Mesodermal cell (in vitro differentiated cells): ENCODE measurements around the gene PIAS4.
"Not testable (repeated sequence)": the region's sequence is repeated elsewhere in the genome, so short reads cannot be mapped to it uniquely, and the experiment has no call there.

ENCODE experiments used
- H3K27ac ChIP-seq: 2 replicates; pipeline ENCODE4 v1.7.0; 2013; ENCODE audit warnings: mild to moderate bottlenecking, low read depth, low read length, moderate library complexity; ENCODE audit not compliant: severe bottlenecking
- H3K36me3 ChIP-seq: 2 replicates; pipeline ENCODE4 v1.7.1; 2013; ENCODE audit warnings: mild to moderate bottlenecking, low read length, moderate library complexity; ENCODE audit not compliant: control insufficient read depth, insufficient read depth
- H3K4me1 ChIP-seq: one replicate; pipeline ENCODE4 v1.7.1; 2013; ENCODE audit warnings: mild to moderate bottlenecking, low read length; ENCODE audit not compliant: insufficient read depth, control insufficient read depth, poor library complexity, severe bottlenecking
- H3K4me3 ChIP-seq: 2 replicates; pipeline ENCODE4 v1.7.0; 2013; ENCODE audit warnings: low read length, control low read depth, mild to moderate bottlenecking; ENCODE audit not compliant: insufficient read depth, poor library complexity, severe bottlenecking; ENCODE audit errors: extremely low read depth
- H3K9me3 ChIP-seq: 2 replicates; pipeline ENCODE4 v1.7.1; 2013; ENCODE audit warnings: mild to moderate bottlenecking, low read length, moderate library complexity; ENCODE audit not compliant: control insufficient read depth
- WGBS, 2 experiments: methylation state at CpG; one replicate each; pipeline ENCODE4 v1.1.5; 2013; ENCODE audit warnings: missing lambda C conversion rate in 2 of 2; ENCODE audit not compliant: insufficient coverage in 2 of 2; 5-methylcytosine and 5-hydroxymethylcytosine counted together

Gene PIAS4

DNA sequence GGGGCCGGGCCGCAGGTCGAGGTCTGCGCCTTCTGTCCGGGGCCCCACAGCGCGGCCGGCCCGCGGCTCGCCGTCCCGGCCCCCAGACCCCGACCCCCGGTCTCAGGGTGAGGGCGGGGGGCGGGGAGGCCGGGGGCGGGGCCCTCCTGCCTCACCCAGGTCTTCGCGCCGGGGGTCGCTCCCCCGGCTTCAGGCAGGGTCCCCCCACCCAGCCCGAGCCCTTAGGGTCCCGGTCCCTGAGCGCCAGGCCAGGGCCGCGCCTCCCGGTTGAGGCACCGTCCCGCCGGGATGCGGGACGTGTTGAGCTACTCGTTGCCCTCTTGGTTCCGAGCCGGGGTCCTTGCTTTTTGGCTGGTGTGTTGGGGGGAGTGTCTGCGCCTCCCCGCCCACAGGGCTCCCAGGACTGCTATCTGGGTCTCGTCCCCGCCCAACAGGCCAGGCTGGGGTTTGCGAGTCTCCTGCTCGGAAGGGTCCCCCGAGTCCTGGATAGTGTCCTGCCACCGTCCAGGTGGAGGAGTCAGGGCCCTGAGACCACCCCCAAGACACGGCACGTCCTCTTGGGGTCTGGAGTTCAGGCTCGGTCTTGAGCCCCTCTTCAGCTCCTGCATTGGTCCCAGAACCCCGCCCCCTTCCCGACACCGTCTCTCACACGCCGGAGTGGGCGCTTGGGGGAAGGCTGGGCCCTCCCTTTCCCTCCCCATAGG, 452 bp downstream of the PIAS4 start:
- H3K9me3 ChIP-seq = no peaks in the 10 kb centered on the region
- peaks cover 21% of the 10 kb centered on the region for H3K36me3 ChIP-seq
- H3K4me1 ChIP-seq = peaks cover 11% of the 10 kb centered on the region
- peak overlapping the region; percentile 92 for H3K4me3 ChIP-seq
- WGBS, 2 experiments = 0 to 1% methylated on average over 25 of the region's 55 CpGs
- no peak overlapping the region for H3K27ac ChIP-seq

GRCh38 chr19:4009990-4010807, 2.7 kb downstream of the PIAS4 start:
- Histone ChIP-seq H3K4me1 (peaks cover 11% of the 10 kb centered on the region), H3K4me3 (no peak overlapping the region), H3K36me3 (peaks cover 43% of the 10 kb centered on the region), H3K9me3 (no peaks in the 10 kb centered on the region), H3K27ac (peak overlapping the region; percentile 53)
- WGBS, 2 experiments = 90 to 96% methylated on average over 17 to 24 of the region's 24 CpGs

GRCh38 chr19:4010808-4011110, 3.2 kb downstream of the PIAS4 start:
- no peak overlapping the region for H3K4me3 ChIP-seq
- peaks cover 11% of the 10 kb centered on the region for H3K4me1 ChIP-seq
- 89 to 95% methylated on average over 14 of the region's 14 CpGs for WGBS, 2 experiments
- no peaks in the 10 kb centered on the region for H3K9me3 ChIP-seq
- no peak overlapping the region for H3K27ac ChIP-seq
- H3K36me3 ChIP-seq = peaks cover 49% of the 10 kb centered on the region

- H3K36me3 ChIP-seq = peaks cover 55% of the 10 kb centered on the region
- not testable (repeated sequence) for H3K27ac ChIP-seq, H3K9me3 ChIP-seq, H3K4me3 ChIP-seq
- 90 to 99% methylated on average over 2 to 6 of the region's 6 CpGs for WGBS, 2 experiments
- H3K4me1 ChIP-seq = peaks cover 11% of the 10 kb centered on the region
These were observed 3.9 kb downstream of the PIAS4 start for GRCh38 chr19:4011430-4011829.

GRCh38 chr19:4012092-4012974, 4.8 kb downstream of the PIAS4 start:
- Histone ChIP-seq H3K27ac (no peak overlapping the region), H3K4me1 (peaks cover 11% of the 10 kb centered on the region), H3K9me3 (no peaks in the 10 kb centered on the region), H3K36me3 (peaks cover 63% of the 10 kb centered on the region), H3K4me3 (no peak overlapping the region)
- 94 to 96% methylated on average over 21 to 26 of the region's 27 CpGs for WGBS, 2 experiments

- peaks cover 64% of the 10 kb centered on the region for H3K36me3 ChIP-seq
- peaks cover 11% of the 10 kb centered on the region for H3K4me1 ChIP-seq
- H3K9me3 ChIP-seq = no peaks in the 10 kb centered on the region
- H3K27ac ChIP-seq = no peak overlapping the region
- H3K4me3 ChIP-seq = no peak overlapping the region
- 95 to 96% methylated on average over 33 of the region's 33 CpGs for WGBS, 2 experiments
These were observed 5.6 kb downstream of the PIAS4 start for GRCh38 chr19:4012975-4013634.

- 96 to 98% methylated on average over 18 to 20 of the region's 20 CpGs for WGBS, 2 experiments
These were observed 6.5 kb downstream of the PIAS4 start for GRCh38 chr19:4013886-4014540.

DNA sequence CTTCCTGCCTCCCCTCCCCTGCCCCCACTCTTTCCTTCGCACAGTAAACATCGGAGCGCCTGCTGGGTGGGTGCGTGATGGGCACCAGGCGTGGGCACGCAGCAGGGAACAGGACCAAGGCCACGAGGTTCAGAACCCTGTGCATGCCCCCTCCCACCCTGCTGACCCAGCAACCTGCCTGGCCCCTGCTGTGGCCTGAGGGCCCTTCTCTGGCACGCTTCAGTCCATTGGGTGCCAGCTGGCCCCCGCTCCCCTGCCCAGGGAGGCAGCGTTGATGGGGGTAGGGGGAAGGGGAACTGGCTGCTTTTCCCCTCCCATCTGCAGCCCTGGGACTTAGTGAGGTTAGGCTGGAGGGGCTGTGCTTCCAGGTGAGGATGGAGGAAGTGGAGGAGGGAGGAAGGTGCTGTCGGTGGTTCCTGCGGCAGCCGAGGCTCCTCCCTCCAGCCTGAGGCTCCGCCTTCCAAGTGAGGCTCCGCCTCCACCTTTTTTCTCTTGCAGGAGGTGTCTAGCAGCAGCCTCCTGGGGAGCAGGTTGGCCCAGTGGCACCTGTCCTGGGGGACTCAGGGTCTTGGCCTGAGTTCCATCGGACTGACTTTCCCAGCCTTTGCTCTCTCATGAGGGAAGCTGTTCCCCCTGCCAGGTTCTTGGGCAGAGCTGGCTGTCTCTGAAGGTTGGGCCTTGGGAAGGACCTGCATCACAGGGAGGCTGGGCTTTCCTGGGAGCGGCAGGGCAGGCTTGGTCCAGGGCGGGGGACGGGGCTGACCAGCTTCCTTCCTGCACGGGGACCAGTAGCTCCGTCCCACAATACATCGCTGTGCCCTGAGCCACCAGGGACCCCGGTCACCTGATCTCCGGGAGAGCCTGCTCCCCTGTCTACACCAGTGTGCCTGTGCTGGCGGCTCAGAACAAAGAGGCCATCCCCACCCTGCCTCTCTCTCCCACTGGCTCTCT, 7.3 kb downstream of the PIAS4 start:
- H3K36me3 ChIP-seq = peaks cover 75% of the 10 kb centered on the region
- no peaks in the 10 kb centered on the region for H3K9me3 ChIP-seq
- H3K4me3 ChIP-seq = no peak overlapping the region
- H3K27ac ChIP-seq = no peak overlapping the region
- 88 to 98% methylated on average over 16 to 21 of the region's 25 CpGs for WGBS, 2 experiments
- H3K4me1 ChIP-seq = peaks cover 3% of the 10 kb centered on the region

More at GRCh38 chr19:4013886-4014540, 6.5 kb downstream of the PIAS4 start:
- Histone ChIP-seq H3K4me1 (peaks cover 11% of the 10 kb centered on the region), H3K27ac (no peak overlapping the region), H3K4me3 (no peak overlapping the region), H3K9me3 (no peaks in the 10 kb centered on the region), H3K36me3 (peaks cover 71% of the 10 kb centered on the region)

DNA sequence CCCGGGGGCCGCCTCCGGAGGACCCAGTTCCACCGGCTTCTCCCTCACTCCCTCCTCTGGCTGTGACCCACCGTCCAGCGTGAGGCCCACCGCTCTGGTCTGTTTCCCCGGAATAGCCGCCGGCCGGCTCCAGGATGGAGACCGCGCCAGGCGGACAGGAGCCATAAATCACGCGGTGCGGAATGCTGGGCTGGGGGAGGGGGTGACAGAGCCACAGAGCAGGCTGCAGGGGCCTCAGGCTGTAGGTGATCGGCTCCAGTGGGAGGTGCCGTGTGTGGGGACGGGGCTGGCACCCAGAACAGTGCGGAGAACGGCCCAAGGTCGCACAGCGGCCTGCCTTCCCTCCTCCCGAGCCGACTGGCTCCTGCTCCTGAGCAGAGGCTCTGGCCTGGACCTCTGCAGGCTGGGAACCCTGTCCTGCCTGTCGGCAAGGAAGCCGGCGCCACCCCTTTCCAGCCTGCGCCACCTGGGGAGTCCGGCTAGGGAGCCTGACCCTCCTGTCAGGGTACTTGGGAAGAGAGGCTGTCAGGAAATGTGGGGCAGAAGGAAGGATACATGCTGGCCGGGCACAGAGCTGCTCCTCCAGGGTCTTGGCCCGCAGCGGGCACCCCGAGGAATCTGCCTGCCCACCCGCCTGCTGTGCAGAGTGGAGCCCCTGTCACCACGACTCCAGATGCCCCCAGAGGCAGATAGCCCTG, 8.3 kb downstream of the PIAS4 start:
- Histone ChIP-seq H3K4me1 (no peaks in the 10 kb centered on the region), H3K36me3 (peaks cover 77% of the 10 kb centered on the region), H3K27ac (peak overlapping the region; percentile 10), H3K4me3 (no peak overlapping the region), H3K9me3 (no peaks in the 10 kb centered on the region)
- whole genome bisulfite sequencing, 2 experiments = 93 to 98% methylated on average over 24 to 37 of the region's 37 CpGs
